Hypothalamus (tissue), 51 donors: ENCODE data around the gene HID1.
"Not testable (repeated sequence)": the region's sequence is repeated elsewhere in the genome, so short reads cannot be mapped to it uniquely, and the experiment has no call there.

Source experiments
- DNase-seq, 51 donors: peaks; one replicate each; lab custom pipeline; 2025; lab: John Stamatoyannopoulos, UW

The HID1 gene

GRCh38 chr17:74928786-74929185 lies 43.8 kb downstream of the HID1 start:
- no peak for DNase-seq

DNA sequence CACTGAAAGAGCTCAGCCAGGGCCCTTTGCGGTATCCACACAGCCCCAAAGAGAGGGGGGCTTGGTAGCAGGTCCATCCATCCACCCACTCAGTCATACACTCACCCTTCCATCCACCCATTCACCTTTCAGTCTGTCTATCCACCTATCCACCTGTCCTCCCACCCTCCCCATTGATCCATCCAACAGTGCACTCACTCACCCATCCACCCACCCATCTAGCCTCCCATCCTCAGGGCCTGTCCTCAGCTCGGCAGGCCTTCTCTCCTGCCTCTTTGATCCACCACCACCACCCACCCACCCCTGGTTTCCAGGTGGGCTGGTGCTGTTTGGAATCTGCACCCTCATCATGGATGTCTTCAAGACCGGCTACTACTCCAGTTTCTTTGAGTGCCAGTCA lies 47.3 kb downstream of the HID1 start:
- DNase-seq = no peak

GRCh38 chr17:74924250-74924948 lies 48.2 kb downstream of the HID1 start, which contains the start of gene OTOP2:
TSS of gene OTOP2 (plus strand) at chr17:74924273. CDS start at chr17:74924633, 360 bp downstream.
- DNase-seq = peak in 7 of 51 donors; percentile 3 to 14 (median 5)

GRCh38 chr17:74923538-74924249 lies 48.9 kb downstream of the HID1 start:
- peak in 32 of 51 donors; percentile 3 to 80 (median 25) for DNase-seq

- DNase-seq = peak in 1 of 51 donors; percentile 25
These were observed 49.6 kb downstream of the HID1 start, which contains the start of gene USH1G for GRCh38 chr17:74922694-74923537. TSS of gene USH1G (minus strand) at chr17:74923255. CDS start at chr17:74923073, 182 bp downstream.

- DNase-seq = no peak
These were observed 50.4 kb downstream of the HID1 start for GRCh38 chr17:74922172-74922571.

- DNase-seq = no peak
These were observed 50.8 kb downstream of the HID1 start for GRCh38 chr17:74921769-74922168.

DNA sequence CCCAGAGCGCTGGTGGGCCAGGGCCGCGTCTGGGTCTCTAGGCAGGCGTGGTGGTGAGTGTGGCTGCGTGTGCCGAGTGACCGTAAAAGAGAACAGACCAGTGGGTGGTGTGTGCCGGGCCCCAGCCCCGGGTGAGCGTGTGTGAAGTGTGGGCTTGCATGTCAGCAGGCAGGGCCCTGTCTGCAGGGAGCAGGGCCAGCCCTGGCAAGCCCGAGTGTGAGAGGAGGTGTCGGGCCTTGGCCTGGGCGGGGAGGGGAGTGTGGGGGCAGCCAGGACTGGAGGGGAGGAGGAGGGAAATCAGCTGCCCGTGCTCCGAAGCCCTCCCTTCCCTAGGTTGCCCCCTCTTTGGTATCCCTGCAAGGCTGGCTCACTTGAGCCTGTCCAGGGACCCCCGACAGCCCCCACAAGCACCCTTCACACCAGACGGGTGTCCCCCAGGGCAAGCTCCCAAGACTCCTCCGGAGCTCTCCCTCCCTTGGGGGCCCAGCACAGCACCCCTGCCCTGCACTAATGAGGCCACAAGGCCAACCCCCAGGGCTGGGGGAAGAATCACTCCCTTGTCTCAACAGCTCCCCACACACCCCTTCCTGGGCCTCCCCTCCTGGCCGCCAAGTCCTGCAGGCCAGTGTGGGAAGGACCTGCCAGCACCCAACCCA lies 51.4 kb downstream of the HID1 start:
- DNase-seq = no peak

- DNase-seq = no peak
These were observed 51.9 kb downstream of the HID1 start for GRCh38 chr17:74920642-74921025.

DNA sequence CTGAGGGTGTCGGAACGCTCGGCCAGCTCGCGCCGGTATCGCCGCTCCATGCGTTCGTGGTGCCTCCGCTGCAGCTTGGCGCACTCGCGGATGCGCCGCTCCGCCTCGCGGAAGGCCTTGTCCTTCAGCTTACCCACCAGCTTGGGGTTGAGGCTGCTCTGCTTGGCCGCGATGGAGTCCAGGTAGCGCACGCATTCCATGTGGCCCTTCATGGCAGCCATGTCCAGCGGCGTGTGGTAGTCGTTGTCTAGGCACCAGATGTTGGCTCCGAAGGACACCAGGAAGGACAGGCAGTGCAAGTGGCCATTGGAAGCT lies 52.3 kb downstream of the HID1 start:
- DNase-seq = no peak

- peak in 5 of 51 donors; percentile 4 to 45 (median 7) for DNase-seq
These were observed 52.9 kb downstream of the HID1 start for GRCh38 chr17:74919440-74920305.

DNA sequence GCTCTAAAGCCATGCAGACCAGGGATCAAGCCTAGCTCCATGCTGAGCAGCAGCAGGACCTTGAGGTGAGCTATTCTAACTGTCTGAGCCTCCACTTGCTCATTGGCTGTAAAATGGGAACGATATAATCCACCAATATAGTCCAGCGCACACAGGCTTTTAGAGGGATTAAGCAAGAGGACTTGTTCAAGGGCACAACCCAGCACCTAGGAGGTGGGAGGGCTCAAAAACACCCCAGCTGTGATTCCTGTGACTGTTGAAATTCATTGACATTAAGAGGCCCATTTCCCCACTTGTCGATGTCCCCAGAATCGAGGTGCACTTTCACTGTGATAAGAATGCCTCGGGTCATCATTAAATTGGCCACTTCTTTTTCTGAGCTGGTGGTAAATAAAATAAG lies 53.7 kb downstream of the HID1 start:
- DNase-seq = no peak

- DNase-seq = no peak
These were observed 55.1 kb downstream of the HID1 start for GRCh38 chr17:74917430-74917829.

GRCh38 chr17:74916851-74917199 lies 55.7 kb downstream of the HID1 start:
- DNase-seq = no peak

GRCh38 chr17:74916136-74916850 lies 56.3 kb downstream of the HID1 start:
- no peak for DNase-seq

GRCh38 chr17:74911423-74911822 lies 61.1 kb downstream of the HID1 start:
- not testable (repeated sequence) for DNase-seq

GRCh38 chr17:74909097-74909496 lies 63.5 kb downstream of the HID1 start:
- DNase-seq = not testable (repeated sequence)

DNA sequence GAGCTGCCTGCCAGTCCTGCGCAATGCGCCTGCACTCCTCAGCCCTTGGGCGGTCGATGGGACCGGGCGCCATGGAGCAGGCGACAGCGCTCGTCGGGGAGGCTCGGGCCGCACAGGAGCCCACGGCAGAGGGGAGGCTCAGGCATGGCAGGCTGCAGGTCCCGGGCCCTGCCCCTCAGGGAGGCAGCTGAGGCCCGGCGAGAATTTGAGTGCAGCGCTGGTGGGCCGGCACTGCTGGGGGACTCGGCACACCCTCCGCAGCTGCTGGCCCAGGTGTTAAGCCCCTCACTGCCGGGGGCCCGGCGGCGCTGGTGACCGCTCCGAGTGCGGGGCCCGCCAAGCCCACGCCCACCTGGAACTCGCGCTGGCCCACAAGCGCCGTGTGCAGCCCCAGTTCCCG lies 65.5 kb downstream of the HID1 start:
- no peak for DNase-seq

DNA sequence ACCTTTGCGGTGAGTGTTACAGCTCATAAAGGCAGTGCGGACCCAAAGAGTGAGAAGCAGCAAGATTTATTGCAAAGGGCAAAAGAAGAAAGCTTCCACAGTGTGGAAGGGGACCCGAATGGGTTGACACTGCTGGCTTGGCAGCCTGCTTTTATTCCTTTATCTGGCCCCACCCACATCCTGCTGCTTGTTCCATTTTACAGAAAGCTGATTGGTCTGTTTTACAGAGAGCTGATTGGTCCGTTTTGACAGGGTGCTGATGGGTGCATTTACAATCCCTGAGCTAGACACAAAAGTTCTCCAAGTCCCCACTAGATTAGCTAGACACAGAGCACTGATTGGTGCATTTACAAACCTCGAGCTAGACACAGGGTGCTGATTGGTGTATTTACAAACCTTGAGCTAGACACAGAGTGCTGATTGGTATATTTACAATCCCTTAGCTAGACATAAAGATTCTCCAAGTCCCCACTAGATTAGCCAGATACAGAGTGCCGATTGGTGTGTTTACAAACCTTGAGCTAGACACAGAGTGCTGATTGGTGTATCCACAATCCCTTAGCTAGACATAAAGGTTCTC lies 66.3 kb downstream of the HID1 start:
- not testable (repeated sequence) for DNase-seq
